ENCODE measurements around the gene IKZF4. TPM values are rescaled to one million over a fixed set of nuclear protein-coding genes. Genes with fewer than 3 reads are reported as not detected.

IKZF4 gene
- total RNA-seq, 1 experiment from 2014 or later: 13.6 TPM

GRCh38 chr12:55972911-55973598 lies 47.8 kb upstream of the IKZF4 start:
- DNase-seq (ENCODE audit: low spot score): no peak
- CTCF ChIA-PET: interaction anchor here (0.6 to 2.5 kb wide), 28 partner anchors 12 to 317 kb away, joined by 3 to 32 read pairs (median 5); partner anchors contain the start of genes CD63, DNAJC14, ORMDL2 and PA2G4
- H3K27me3 Mint-ChIP-seq (ENCODE audit: low read depth): no peaks in the 10 kb centered on the region
- POLR2A ChIA-PET: interaction anchor here (0.6 to 2.1 kb wide), 21 partner anchors 8 to 263 kb away, joined by 3 to 22 read pairs (median 5); partner anchors contain the start of genes CD63, DNAJC14, IKZF4 and MYL6
- TF ChIP-seq AR (CRISPR knock-in tag; IDR thresholded peaks at IDR 0.05): no peak
- no peak for TF ChIP-seq TEAD1 (CRISPR knock-in tag; IDR thresholded peaks at IDR 0.05)
- TF ChIP-seq ETV6 (CRISPR knock-in tag; IDR thresholded peaks at IDR 0.05): peak; percentile 6; the same call in 1 of the 2 replicates
- H3K36me3 Mint-ChIP-seq: peaks cover 34% of the 10 kb centered on the region
- H3K4me3 Mint-ChIP-seq: no peak overlapping the region
- no peak for ATAC-seq
- H3K9me3 Mint-ChIP-seq: no peaks in the 10 kb centered on the region
- no peak overlapping the region for H3K27ac Mint-ChIP-seq
- peaks cover 2% of the 10 kb centered on the region for H3K4me1 Mint-ChIP-seq

- DNase-seq (ENCODE audit: low spot score): peak; percentile 99
- ChIA-PET CTCF (interaction anchor here (0.7 to 2.5 kb wide), 35 partner anchors 12 to 663 kb away, joined by 3 to 32 read pairs (median 4); partner anchors contain the start of genes CD63, DNAJC14, ERBB3 and IKZF4), POLR2A (interaction anchor here (0.6 to 2.1 kb wide), 29 partner anchors 8 to 1481 kb away, joined by 3 to 22 read pairs (median 5); partner anchors contain the start of genes CD63, DNAJC14, ERBB3 and IKZF4)
- Mint-ChIP-seq H3K27ac (no peak within 1 kb of the TSS), H3K4me1 (no peaks in the 10 kb centered on the region; the same call in 1 of the 2 replicates), H3K36me3 (peaks cover 37% of the 10 kb centered on the region), H3K4me3 (no peak within 1 kb of the TSS), H3K9me3 (no peaks in the 10 kb centered on the region), H3K27me3 (ENCODE audit: low read depth) (no peaks in the 10 kb centered on the region)
- ATAC-seq: peak; percentile 91
- TF ChIP-seq HMGA2 (CRISPR knock-in tag; IDR thresholded peaks at IDR 0.05): no peak
- no peak for TF ChIP-seq CREB1 (CRISPR knock-in tag; IDR thresholded peaks at IDR 0.05)
- peak; percentile 96 for TF ChIP-seq SP1 (CRISPR knock-in tag; conservative IDR thresholded peaks at IDR 0.05)
- TF ChIP-seq RORB (CRISPR knock-in tag; IDR thresholded peaks at IDR 0.05): no peak
- no peak for TF ChIP-seq CDX4 (CRISPR knock-in tag; IDR thresholded peaks at IDR 0.05; ENCODE audit: borderline replicate concordance)
- TF ChIP-seq ZNF138 (CRISPR knock-in tag; conservative IDR thresholded peaks at IDR 0.05): no peak
- TF ChIP-seq USF2 (CRISPR knock-in tag; IDR thresholded peaks at IDR 0.05): peak; percentile 61
- TF ChIP-seq NFATC4 (CRISPR knock-in tag; IDR thresholded peaks at IDR 0.05): no peak
- TF ChIP-seq ZNF263 (CRISPR knock-in tag; IDR thresholded peaks at IDR 0.05; ENCODE audit: low read depth): no peak
- no peak for TF ChIP-seq CBFB (CRISPR knock-in tag; IDR thresholded peaks at IDR 0.05; ENCODE audit: low read depth)
- TF ChIP-seq ZBTB21 (CRISPR knock-in tag; IDR thresholded peaks at IDR 0.05; ENCODE audit: borderline replicate concordance): peak; percentile 46; the same call in 1 of the 2 replicates
- no peak for TF ChIP-seq ZNF423 (CRISPR knock-in tag; IDR thresholded peaks at IDR 0.05)
- peak; percentile 84 for TF ChIP-seq FOXK1 (CRISPR knock-in tag; IDR thresholded peaks at IDR 0.05)
- peak; percentile 48; the same call in 1 of the 2 replicates for TF ChIP-seq USF1 (CRISPR knock-in tag; IDR thresholded peaks at IDR 0.05)
- no peak for TF ChIP-seq MLX (CRISPR knock-in tag; IDR thresholded peaks at IDR 0.05)
- TF ChIP-seq NFYB (CRISPR knock-in tag; conservative IDR thresholded peaks at IDR 0.05; ENCODE audit: low read depth): peak; percentile 98
- TF ChIP-seq RELA (CRISPR knock-in tag; IDR thresholded peaks at IDR 0.05; ENCODE audit: borderline replicate concordance): no peak
- TF ChIP-seq SMAD3 (CRISPR knock-in tag; IDR thresholded peaks at IDR 0.05; ENCODE audit: borderline replicate concordance): peak; percentile 58; the same call in 1 of the 2 replicates
- TF ChIP-seq ELF4 (CRISPR knock-in tag; IDR thresholded peaks at IDR 0.05; ENCODE audit: low read depth): no peak
- no peak for TF ChIP-seq E2F4 (CRISPR knock-in tag; IDR thresholded peaks at IDR 0.05; ENCODE audit: borderline replicate concordance, low read depth)
- TF ChIP-seq TP53 (CRISPR knock-in tag; IDR thresholded peaks at IDR 0.05): no peak
Measured at GRCh38 chr12:55973599-55974307, 47.1 kb upstream of the IKZF4 start, which contains the start of gene RAB5B. RAB5B (plus strand) TSS chr12:55974078; CDS start chr12:55986961, 12,883 bp downstream.

Measured in WTC11 (cell line).